OCI-LY3 (cell line): ENCODE results near the gene CPSF4.

Source experiments
- H2AFZ ChIP-seq: fragments of 200-600, 300-600 bp; shearing (Covaris generic); 2 replicates; pipeline ENCODE4 v1.6.0; 2014; ENCODE audit warnings: antibody characterized with exemption, low read depth, low read length
- H3K27ac ChIP-seq: fragments of 200-600, 300-600 bp; sonication (generic); 2 replicates; pipeline ENCODE4 v1.5.1; 2014; ENCODE audit warnings: mild to moderate bottlenecking, low read length, moderate library complexity, mixed read lengths
- H3K27me3 ChIP-seq: fragments of 200-600, 300-600 bp; sonication (generic); 2 replicates; pipeline ENCODE4 v1.6.1; 2014; ENCODE audit warnings: low read depth, low read length, mixed read lengths
- H3K36me3 ChIP-seq: fragments of 200-600, 300-600 bp; sonication (generic); replicated peaks from 2 replicates; pipeline ENCODE3; 2014; ENCODE audit warnings: low read depth, low read length, mixed read lengths
- H3K4me1 ChIP-seq: fragments of 300-600, 200-600 bp; sonication (generic); 2 replicates; pipeline ENCODE4 v1.6.1; 2014; ENCODE audit warnings: low read length, mixed read lengths
- H3K4me2 ChIP-seq: fragments of 200-600, 300-600 bp; sonication (generic); 2 replicates; pipeline ENCODE4 v1.6.1; 2014; ENCODE audit warnings: low read length, mixed read lengths
- H3K4me3 ChIP-seq: fragments of 300-600, 200-600 bp; sonication (generic); 2 replicates; pipeline ENCODE4 v1.5.1; 2014; ENCODE audit warnings: antibody characterized with exemption, mild to moderate bottlenecking, low read length, moderate library complexity
- H3K79me2 ChIP-seq: fragments of 300-600, 200-600 bp; shearing (Covaris generic); 2 replicates; pipeline ENCODE4 v1.6.1; 2014; ENCODE audit warnings: mild to moderate bottlenecking, low read length, mixed read lengths
- H3K9ac ChIP-seq: fragments of 300-600, 200-600 bp; shearing (Covaris generic); 2 replicates; pipeline ENCODE4 v1.6.0; 2014; ENCODE audit warnings: mild to moderate bottlenecking, low read length, moderate library complexity
- H3K9me3 ChIP-seq: fragments of 200-600, 300-600 bp; shearing (Covaris generic); 2 replicates; pipeline ENCODE4 v1.6.1; 2014; ENCODE audit warnings: low read length, mixed read lengths; ENCODE audit not compliant: insufficient read depth
- H4K20me1 ChIP-seq: fragments of 200-600, 300-600 bp; sonication (generic); 2 replicates; pipeline ENCODE4 v1.6.1; 2016; ENCODE audit warnings: low read length, mixed read lengths; ENCODE audit not compliant: insufficient read depth
- EZH2phosphoT487 ChIP-seq: fragments of 200-600 bp; shearing (Covaris generic); IDR thresholded peaks from 2 replicates; pipeline ENCODE4 v1.6.1; 2018; ENCODE audit warnings: antibody characterized with exemption, mixed run types, low read depth
- TF ChIP-seq, protein P1 (sequence below): fragments of 200-600, 300-600 bp; sonication (generic); IDR thresholded peaks from 2 replicates; pipeline ENCODE4 v1.5.1; 2014; ENCODE audit warnings: antibody characterized with exemption, low read length, low read depth

CPSF4 gene

DNA sequence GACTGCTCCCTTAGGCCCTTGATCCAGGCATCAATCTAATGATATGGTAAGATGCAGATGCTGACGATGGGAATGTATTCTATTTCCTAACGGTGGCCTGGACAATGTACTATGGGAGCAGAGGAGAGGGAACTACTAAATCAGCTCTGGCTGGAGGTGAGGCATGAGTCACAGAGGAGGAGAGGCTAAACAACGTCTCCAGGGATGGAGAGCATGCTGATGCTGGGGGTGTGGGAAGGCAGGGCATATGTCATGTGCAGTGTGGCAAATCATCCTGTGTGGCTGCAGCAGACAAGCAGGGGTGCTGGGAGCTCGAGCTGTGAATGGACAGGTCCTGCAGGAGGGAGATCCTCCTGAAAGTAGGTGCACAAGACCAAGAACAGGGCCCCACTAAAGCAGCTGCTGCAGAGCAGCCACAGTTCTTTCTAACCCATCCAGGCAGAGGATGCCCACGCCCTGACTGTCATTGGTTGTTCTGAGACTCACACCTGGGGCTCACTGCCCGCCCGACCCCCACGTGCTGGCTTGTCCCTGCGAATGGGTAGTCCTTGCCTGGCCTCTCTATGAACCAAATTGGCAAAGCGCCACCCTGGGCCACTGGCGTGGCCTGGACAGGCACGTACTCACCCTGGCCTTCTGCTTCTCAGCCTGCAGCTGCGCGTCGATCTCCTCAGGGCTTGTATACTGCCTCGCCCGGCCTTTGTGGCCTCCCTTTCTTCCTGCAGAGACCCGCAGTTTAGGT lies 34.3 kb upstream of the CPSF4 start:
- H4K20me1 ChIP-seq: peaks cover 26% of the 10 kb centered on the region
- H3K27me3 ChIP-seq: no peaks in the 10 kb centered on the region
- H3K27ac ChIP-seq: no peak overlapping the region
- peaks cover 65% of the 10 kb centered on the region for H3K79me2 ChIP-seq
- no peaks in the 10 kb centered on the region for H3K9me3 ChIP-seq
- H2AFZ ChIP-seq: no peak overlapping the region
- H3K9ac ChIP-seq: no peak overlapping the region
- H3K4me3 ChIP-seq: no peak overlapping the region
- no peak overlapping the region for H3K4me2 ChIP-seq
- peaks cover 12% of the 10 kb centered on the region for H3K4me1 ChIP-seq
- TF ChIP-seq EZH2phosphoT487: no peak
- H3K36me3 ChIP-seq: peaks cover 38% of the 10 kb centered on the region

- Histone ChIP-seq H3K4me2 (no peak overlapping the region), H3K27ac (no peak overlapping the region), H3K9me3 (no peaks in the 10 kb centered on the region), H3K27me3 (no peaks in the 10 kb centered on the region), H3K4me3 (no peak overlapping the region), H3K9ac (no peak overlapping the region), H3K36me3 (peaks cover 33% of the 10 kb centered on the region), H3K79me2 (peaks cover 70% of the 10 kb centered on the region), H3K4me1 (peaks cover 15% of the 10 kb centered on the region), H4K20me1 (peaks cover 23% of the 10 kb centered on the region), H2AFZ (no peak overlapping the region)
- no peak for TF ChIP-seq EZH2phosphoT487
- TF ChIP-seq, protein P1, sequence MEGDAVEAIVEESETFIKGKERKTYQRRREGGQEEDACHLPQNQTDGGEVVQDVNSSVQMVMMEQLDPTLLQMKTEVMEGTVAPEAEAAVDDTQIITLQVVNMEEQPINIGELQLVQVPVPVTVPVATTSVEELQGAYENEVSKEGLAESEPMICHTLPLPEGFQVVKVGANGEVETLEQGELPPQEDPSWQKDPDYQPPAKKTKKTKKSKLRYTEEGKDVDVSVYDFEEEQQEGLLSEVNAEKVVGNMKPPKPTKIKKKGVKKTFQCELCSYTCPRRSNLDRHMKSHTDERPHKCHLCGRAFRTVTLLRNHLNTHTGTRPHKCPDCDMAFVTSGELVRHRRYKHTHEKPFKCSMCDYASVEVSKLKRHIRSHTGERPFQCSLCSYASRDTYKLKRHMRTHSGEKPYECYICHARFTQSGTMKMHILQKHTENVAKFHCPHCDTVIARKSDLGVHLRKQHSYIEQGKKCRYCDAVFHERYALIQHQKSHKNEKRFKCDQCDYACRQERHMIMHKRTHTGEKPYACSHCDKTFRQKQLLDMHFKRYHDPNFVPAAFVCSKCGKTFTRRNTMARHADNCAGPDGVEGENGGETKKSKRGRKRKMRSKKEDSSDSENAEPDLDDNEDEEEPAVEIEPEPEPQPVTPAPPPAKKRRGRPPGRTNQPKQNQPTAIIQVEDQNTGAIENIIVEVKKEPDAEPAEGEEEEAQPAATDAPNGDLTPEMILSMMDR: no peak
Observed at GRCh38 chr7:99404977-99405320, 33.8 kb upstream of the CPSF4 start.

DNA sequence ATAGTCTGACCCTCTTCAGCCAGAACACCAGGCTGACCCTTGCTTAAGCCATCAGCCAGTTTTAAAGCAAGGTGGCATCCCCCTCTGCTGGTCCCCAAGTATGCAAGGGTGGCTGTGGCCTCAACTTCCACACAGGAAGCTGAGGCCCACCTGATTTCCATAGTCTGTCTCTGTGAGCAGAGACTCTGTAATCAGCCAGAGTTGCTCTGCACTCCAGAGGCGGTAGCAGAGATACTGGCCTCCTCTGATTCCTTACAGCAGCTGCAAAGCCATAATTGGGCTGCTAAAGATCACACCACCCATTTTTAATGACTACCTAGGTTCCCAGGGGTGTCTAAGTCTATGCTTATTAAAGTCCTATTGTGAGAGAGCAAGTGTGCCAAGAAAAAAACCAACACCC lies 32.2 kb upstream of the CPSF4 start:
- Histone ChIP-seq H3K36me3 (peaks cover 29% of the 10 kb centered on the region), H2AFZ (no peak overlapping the region), H3K27me3 (no peaks in the 10 kb centered on the region), H3K27ac (no peak overlapping the region), H3K9me3 (no peaks in the 10 kb centered on the region), H3K79me2 (peaks cover 82% of the 10 kb centered on the region), H3K4me1 (peaks cover 17% of the 10 kb centered on the region), H3K9ac (peak overlapping the region; percentile 99), H4K20me1 (peaks cover 23% of the 10 kb centered on the region), H3K4me2 (peak overlapping the region; percentile 96), H3K4me3 (peak overlapping the region; percentile 91; the same call in 1 of the 2 replicates)
- TF ChIP-seq, protein P1: no peak
- no peak for TF ChIP-seq EZH2phosphoT487

GRCh38 chr7:99407872-99408378 lies 30.8 kb upstream of the CPSF4 start:
- H4K20me1 ChIP-seq: peaks cover 23% of the 10 kb centered on the region
- H3K4me3 ChIP-seq: peak overlapping the region; percentile 91
- TF ChIP-seq EZH2phosphoT487: no peak
- TF ChIP-seq, protein P1: no peak
- H3K4me2 ChIP-seq: peak overlapping the region; percentile 96
- H3K9me3 ChIP-seq: no peaks in the 10 kb centered on the region
- peak overlapping the region; percentile 84 for H3K27ac ChIP-seq
- H2AFZ ChIP-seq: no peak overlapping the region
- H3K36me3 ChIP-seq: peaks cover 32% of the 10 kb centered on the region
- H3K79me2 ChIP-seq: peaks cover 82% of the 10 kb centered on the region
- no peaks in the 10 kb centered on the region for H3K27me3 ChIP-seq
- peak overlapping the region; percentile 99 for H3K9ac ChIP-seq
- H3K4me1 ChIP-seq: peaks cover 17% of the 10 kb centered on the region
